Fibroblast of skin of left biceps (primary cell): ENCODE measurements around the gene MARCHF2.
A peak's percentile ranks its signal among the peaks of the same experiment; 100 is the strongest.

ENCODE experiments used
- DNase-seq, 2 experiments: peaks; one replicate each; pipeline ENCODE4 v3.0.0-alpha.2; 2013; ENCODE audit warnings: low read depth in 2 of 2

MARCHF2 gene

GRCh38 chr19:8387688-8388611, 25.2 kb upstream of the MARCHF2 start:
- no peak for DNase-seq

- DNase-seq = no peak
Observed at GRCh38 chr19:8388612-8388958, 24.5 kb upstream of the MARCHF2 start.

DNA sequence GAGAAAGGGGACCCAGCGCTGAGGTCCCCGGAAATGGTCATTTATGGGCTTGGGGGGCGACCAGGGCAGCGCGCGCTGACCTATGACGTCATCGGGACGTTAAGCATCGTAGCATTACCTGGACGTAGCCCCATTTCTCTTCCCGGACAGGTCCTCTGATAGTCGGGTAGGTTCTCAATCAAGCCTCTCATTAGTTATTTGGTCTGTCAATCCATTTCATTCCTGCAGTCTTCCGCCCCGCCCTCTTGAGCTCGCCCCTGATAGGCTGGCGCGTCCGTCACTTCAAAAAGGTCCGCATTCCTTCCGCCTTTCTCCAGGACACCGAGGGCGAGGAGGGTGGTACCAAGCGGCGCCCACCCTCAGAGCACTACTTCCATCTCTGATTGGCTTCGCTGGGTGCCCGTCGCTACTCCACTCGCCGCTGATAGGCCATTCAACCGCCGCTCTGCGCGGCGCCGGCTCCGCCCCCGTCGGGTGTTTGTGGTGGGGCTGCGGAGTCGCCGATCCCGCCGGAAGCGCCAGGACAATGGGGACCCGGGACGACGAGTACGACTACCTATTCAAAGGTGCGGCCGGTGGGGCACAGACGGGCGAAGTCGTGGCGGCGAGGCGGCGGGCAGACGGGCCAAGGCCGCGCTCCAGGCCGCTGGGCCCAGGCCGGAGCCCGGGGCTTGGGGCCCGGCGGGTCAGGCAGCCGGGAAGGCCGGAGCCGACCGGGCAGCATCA, 23.1 kb upstream of the MARCHF2 start, which contains the start of gene RAB11B:
RAB11B (plus strand) TSS at position 470 of the 726 bp plus-strand sequence; CDS start at position 527, 57 bp downstream.
- DNase-seq = peak; percentile 100

GRCh38 chr19:8390617-8390981, 22.5 kb upstream of the MARCHF2 start:
- DNase-seq = peak; percentile 74 to 75

DNA sequence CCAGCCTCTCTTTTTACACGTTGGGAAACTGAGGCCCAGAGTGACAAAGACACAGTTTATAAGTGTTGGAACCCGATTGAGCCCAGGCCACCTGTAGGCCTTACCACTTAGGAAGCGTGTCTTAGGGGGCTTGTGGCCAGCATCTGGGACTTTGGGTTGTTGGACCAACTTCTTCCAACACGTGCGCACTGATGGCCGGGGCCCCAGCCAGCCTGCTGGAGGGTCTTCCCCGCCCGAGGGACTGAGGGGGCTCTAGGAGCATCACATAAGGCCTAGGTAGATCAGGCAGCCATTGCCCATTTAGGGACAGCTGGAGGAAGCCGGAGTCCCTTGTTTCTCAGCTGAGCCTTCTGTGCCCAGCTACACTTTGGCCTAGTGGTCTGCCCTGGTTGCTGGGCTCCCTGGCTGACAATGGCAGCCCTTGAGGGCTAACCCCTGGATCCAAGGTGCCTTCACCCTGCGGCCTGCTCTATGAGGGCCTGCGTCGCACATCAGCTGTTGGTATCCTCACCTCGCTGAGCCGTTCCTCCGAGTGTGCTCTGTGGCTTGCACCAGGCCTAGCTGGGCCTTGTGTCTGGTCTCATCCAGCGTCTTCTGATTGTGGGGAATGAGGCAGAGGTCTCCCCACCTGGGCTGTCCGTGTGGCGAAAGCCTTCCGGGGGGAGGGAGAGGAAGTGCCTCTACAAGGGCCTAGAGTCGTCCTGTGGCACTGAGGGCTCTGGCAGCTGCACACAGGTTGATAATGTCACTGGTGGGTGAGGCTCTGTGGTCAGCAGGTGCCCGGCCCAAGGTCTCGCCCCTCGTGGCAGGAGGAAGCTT, 21.7 kb upstream of the MARCHF2 start:
- DNase-seq = no peak

DNA sequence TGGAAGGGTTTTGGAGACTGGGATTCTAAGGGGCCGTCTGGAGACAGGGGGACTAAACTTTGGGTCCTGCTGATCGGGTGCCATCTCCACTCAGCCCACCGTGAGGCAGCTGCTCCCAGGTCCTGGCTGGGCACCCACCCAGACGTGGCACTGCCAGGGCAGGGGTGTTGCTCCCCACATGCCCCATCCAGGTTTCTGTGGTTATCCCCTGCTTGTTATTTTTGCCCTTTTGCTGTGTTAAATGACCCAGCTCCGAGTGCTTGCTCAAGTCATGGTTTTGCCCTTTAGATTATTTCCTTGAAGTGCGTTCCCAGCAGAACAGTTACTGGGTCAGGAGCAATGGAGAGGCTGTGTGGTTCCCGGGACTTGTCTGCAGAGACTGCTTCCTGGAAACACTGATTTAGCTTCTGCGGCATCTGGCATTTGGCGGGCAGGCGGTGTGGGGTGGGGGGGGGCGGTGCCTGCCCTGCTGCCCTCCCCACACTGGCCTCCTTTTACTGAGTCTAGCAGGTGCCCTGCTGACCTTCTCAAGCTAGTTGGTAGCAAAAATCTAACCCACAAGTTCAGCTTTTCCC, 21.0 kb upstream of the MARCHF2 start:
- no peak for DNase-seq

DNA sequence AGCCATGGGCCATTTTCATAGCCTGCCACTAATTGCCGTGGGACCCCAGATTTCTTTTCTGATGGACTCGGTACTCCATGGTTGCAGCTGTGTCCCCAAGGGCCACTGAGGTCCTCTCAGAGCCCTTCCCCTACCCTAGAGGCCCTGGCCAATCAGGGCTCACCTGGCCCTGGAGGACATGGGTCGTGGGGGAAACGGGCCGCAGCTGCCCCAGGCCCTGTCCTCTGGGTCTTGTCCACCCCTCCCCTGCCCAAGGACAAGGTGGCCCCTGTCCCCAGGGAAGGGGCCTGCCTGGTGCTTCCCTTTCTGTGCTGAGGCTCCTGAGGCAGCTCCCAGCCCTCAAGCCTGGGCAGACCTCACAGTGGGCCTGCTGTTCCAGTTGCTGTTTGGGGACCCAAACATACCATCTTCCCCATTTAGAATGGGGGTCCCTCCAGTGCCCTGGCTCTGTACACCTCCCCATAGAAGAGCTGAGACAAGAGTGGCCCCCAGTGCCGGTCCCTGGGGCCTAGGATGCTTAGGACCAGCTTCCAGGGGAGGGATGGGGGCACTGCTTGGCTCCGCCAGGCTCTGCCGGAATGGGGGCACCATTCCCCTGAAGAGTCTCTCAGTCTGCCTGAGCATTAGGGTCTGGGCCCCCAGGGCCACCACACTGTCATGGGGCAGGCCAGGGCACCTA, 19.8 kb upstream of the MARCHF2 start:
- no peak for DNase-seq

DNA sequence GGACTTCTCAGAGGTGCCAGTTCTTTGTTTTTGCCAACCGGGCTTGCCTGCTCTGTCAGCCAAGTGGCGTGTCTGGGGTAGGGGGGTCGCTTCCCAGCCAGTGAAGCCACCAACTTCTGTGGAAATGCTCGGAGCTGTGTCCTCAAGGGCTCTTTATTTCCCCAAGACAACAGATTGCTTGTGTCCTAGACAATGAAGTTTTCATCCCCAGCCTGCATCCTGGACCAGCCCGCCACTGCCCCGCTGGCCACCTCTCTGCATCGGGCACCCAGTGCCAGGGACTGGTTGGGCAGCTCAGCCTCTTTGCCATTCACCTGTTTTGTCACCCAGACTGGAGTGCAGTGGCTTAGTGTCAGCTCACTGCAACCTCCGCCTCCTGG, 19.2 kb upstream of the MARCHF2 start:
- no peak for DNase-seq

DNA sequence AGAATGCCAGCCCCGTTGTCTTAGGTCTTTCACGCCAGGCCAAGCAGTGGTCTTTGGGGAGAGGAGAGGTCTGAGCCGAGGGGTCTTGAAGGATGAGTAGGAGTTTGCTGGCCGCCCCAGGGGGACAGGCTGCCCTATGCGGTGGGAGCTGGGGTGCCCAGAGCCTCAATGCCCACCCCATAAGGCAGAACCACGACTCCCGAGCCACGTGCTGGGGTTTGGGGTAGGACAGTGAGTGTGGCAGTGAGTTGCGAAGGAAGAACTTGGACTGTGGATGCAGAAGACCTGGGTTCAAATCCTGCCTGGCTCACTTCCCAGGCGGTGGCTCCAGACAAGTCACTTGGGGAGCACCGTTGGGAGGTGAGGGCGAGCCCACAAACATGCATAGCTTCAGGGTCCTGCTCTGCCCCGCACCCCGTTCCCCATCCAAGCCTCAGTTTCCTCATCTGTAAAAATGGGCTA, 17.5 kb upstream of the MARCHF2 start:
- no peak for DNase-seq

- no peak for DNase-seq
Observed at GRCh38 chr19:8396185-8396562, 16.9 kb upstream of the MARCHF2 start.

DNA sequence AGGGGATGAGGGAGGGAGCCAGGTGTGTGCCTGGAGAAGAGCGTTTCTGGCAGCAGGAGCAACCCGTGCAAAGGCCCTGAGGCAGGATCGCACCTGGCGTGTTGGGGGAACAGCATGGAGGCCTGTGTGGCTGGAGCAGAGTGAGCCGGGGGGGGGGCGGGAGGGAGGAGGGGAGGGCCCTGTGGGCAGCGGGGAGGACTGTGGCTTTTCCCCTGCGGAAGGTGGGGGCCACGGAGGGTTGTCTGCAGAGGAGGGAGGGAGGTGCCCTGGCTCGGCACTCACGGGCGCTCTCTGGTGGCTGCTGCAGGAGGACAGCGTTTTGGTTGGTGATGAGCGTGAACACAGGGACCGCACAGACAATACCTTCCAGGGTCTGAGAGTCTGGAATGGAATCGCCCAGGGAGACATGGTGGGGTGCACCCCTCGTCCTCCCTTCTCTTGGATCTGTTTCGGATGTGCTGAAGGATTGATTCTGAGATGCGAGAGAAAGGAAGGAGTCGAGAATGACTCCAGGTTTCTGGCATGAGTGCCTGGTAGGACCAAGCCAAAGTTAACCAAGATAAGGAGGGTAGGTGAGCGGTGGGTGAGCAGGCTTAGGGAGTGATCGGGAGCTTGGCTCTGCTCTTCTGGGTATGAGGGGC, 16.4 kb upstream of the MARCHF2 start:
- peak in 1 of 2 experiments; percentile 8 for DNase-seq

- DNase-seq = no peak
Observed at GRCh38 chr19:8397271-8397670, 15.8 kb upstream of the MARCHF2 start.

DNA sequence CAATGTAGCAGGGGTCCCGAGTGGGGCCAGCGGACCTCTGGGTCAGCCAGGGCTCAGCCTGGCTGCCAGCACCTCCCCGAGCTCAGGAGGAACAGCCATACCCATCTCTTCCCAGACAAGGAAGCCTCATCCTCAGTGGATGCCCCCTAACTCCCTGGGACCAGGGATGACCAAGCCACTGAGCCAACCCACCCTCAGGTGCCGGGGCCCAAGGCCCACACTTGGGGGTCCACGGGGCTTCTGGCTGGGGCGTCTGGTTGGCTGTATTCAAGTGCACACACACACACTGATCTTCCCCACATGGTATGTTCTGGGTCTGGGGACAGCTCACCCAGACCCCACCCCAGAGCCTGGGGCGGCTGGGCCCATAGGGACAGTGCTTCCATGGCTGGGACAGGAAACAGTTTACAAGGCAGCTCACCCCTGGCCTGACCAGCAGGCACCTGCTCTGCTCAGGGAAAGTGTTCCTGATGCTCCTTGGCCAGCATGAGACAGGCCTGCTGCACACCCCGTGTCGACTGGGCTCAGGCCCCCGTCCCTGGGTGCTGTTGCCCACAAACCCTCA, 15.3 kb upstream of the MARCHF2 start:
- DNase-seq = no peak

- DNase-seq = no peak
Observed at GRCh38 chr19:8398311-8398771, 14.8 kb upstream of the MARCHF2 start.

GRCh38 chr19:8399681-8400188, 13.4 kb upstream of the MARCHF2 start:
- DNase-seq = no peak

GRCh38 chr19:8401981-8402411, 11.1 kb upstream of the MARCHF2 start:
- no peak for DNase-seq

DNA sequence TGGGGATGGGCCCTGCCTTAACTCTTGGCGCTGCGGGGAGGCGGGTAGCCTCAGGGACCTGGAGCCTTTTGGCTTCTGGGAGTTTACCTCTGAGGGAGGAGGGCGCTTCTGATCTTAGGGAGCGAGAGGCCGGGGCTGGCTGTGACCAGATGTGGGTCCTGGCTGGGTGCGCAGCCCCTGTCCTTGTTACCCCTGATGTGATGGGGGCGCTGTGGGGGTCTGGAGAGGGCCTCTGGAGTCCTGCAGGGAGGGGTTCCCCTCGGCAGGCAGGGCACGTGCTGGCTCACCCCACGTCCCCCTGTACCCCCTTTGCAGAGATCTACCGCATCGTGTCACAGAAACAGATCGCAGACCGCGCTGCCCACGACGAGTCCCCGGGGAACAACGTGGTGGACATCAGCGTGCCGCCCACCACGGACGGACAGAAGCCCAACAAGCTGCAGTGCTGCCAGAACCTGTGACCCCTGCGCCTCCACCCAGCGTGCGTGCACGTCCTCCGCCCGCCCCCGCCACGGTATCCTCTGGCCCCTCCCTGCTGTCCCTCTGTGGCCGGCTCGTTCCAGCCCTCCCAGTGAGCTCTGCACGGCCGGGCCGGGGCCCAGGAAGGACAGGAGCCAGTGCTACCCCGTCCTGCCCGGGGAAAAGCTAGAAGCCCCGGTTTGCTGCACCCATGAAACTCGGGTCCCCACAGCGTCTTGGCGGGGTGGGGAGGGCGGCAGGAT, 9.8 kb upstream of the MARCHF2 start:
- no peak for DNase-seq

DNA sequence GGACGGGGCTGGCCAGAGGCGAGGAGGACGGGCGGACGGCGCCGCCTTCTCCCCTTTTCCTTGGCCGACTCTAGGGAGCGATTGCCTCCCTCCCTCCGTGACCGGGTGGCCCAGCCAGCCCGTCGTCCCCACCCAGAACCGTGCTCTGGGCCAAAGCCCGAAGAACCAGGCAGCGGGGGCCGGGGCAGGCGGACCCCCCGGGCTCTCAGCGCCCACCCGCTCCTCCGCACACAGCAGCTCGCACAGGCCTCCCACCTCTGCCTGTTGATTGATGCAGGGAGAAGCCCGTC, 9.3 kb upstream of the MARCHF2 start:
- DNase-seq = no peak

DNA sequence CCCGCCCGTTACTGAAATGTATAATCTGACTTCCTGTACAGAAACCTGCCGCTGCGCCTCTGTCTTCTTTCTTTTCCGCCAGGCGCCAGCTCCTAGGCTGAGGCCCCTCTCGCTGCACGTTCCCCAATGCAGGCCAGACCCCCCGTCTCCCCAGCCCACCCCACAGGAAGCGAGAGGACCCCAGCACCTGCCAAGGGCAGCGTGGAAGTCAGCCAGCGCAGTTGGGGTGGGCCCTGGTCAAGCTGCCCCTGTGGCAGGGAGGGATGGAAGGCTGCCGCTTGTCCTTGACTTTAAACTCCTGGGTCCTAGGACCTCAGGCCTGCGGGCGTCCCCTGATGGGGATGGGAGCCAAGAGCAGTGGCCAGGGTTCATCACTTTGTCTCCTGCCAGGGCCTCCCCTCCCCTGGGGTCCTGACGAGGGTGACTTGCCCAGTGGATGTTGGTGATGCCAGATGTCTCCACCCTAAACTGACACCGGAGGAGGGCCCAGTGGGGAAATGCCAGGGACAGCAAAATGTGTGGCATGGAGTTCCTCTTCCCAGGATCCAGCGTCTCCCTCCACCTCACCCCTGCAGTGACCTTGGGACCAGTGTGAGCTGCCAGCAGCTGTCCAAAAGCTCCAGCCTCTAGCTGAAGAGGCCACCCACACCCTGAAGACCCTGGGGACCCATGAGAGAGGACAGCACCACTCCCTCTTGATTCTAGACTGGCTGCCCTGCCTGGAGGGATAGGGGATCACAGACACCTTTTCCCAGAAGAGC, 8.5 kb upstream of the MARCHF2 start:
- DNase-seq = no peak
